Measurements from ENCODE around the gene MCF2L.

MCF2L gene

DNA sequence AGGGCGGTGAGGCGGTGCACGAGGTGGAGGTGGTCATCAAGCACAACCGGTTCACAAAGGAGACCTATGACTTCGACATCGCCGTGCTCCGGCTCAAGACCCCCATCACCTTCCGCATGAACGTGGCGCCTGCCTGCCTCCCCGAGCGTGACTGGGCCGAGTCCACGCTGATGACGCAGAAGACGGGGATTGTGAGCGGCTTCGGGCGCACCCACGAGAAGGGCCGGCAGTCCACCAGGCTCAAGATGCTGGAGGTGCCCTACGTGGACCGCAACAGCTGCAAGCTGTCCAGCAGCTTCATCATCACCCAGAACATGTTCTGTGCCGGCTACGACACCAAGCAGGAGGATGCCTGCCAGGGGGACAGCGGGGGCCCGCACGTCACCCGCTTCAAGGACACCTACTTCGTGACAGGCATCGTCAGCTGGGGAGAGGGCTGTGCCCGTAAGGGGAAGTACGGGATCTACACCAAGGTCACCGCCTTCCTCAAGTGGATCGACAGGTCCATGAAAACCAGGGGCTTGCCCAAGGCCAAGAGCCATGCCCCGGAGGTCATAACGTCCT, 180.0 kb downstream of the MCF2L start:
- no peak for DNase-seq (ENCODE audit: low spot score)

Data from activated CD4-positive, alpha-beta T cell treated with anti-CD3 and anti-CD28 coated beads, Interleukin-2, Interleukin-4, amounts not matched to agents 100 ng/mL and 50 ng/mL, durations not matched to agents 16 hours and 8 hours (primary cell).